ENCODE measurements around the gene RPS6KC1. TPM values are rescaled to one million over a fixed set of nuclear protein-coding genes. Genes with fewer than 3 reads are reported as not detected.
"Not testable (repeated sequence)": the region's sequence is repeated elsewhere in the genome, so short reads cannot be mapped to it uniquely, and the experiment has no call there.

Gene RPS6KC1
- total RNA-seq, 2 experiments from 2014 or later: 5.4 to 6.1 TPM

GRCh38 chr1:213117699-213118180 is 66.7 kb downstream of the RPS6KC1 start:
- H3K9me3 Mint-ChIP-seq; H3K4me1 Mint-ChIP-seq (ENCODE audit: low read depth); H3K27ac Mint-ChIP-seq; DNase-seq; intact Hi-C loops (cut with micrococcal nuclease); H3K36me3 Mint-ChIP-seq (ENCODE audit: low read depth); H3K27me3 Mint-ChIP-seq (ENCODE audit: low read depth); H3K4me3 Mint-ChIP-seq: not testable (repeated sequence)
- CTCF ChIA-PET: interaction anchor here (0.7 kb wide), 1 partner anchor 715 kb away, joined by 3 read pairs; no protein-coding TSS in a partner anchor

GRCh38 chr1:213119794-213120193 is 68.8 kb downstream of the RPS6KC1 start:
- DNase-seq: no peak
- H3K27me3 Mint-ChIP-seq (ENCODE audit: low read depth): no peaks in the 10 kb centered on the region
- intact Hi-C loops (cut with micrococcal nuclease): loop anchor here (5.0 kb wide), 3 partner anchors 123 to 1213 kb away; no protein-coding TSS in a partner anchor
- H3K36me3 Mint-ChIP-seq (ENCODE audit: low read depth): no peaks in the 10 kb centered on the region
- no peaks in the 10 kb centered on the region for H3K9me3 Mint-ChIP-seq
- H3K27ac Mint-ChIP-seq: no peak overlapping the region
- CTCF ChIA-PET: interaction anchor here (0.7 to 3.2 kb wide), 3 partner anchors 9 to 10 kb away, joined by 4 to 12 read pairs (median 7); no protein-coding TSS in a partner anchor
- no peaks in the 10 kb centered on the region for H3K4me1 Mint-ChIP-seq (ENCODE audit: low read depth)
- H3K4me3 Mint-ChIP-seq: no peak overlapping the region

GRCh38 chr1:213120386-213120785 is 69.3 kb downstream of the RPS6KC1 start:
- Mint-ChIP-seq H3K36me3 (ENCODE audit: low read depth) (no peaks in the 10 kb centered on the region), H3K4me3 (no peak overlapping the region), H3K4me1 (ENCODE audit: low read depth) (no peaks in the 10 kb centered on the region), H3K27me3 (ENCODE audit: low read depth) (no peaks in the 10 kb centered on the region), H3K9me3 (no peaks in the 10 kb centered on the region), H3K27ac (no peak overlapping the region)
- intact Hi-C loops (cut with micrococcal nuclease): loop anchor here (5.0 kb wide), 3 partner anchors 122 to 1212 kb away; no protein-coding TSS in a partner anchor
- no peak for DNase-seq
- CTCF ChIA-PET: interaction anchor here (2.7 to 3.2 kb wide), 2 partner anchors 9 kb away, joined by 7 to 12 read pairs; no protein-coding TSS in a partner anchor

GRCh38 chr1:213120961-213121360 is 69.9 kb downstream of the RPS6KC1 start:
- intact Hi-C loops (cut with micrococcal nuclease): loop anchor here (5.0 kb wide), 3 partner anchors 121 to 1211 kb away; no protein-coding TSS in a partner anchor
- Mint-ChIP-seq H3K27ac (no peak overlapping the region), H3K4me3 (no peak overlapping the region), H3K4me1 (ENCODE audit: low read depth) (no peaks in the 10 kb centered on the region), H3K36me3 (ENCODE audit: low read depth) (no peaks in the 10 kb centered on the region), H3K27me3 (ENCODE audit: low read depth) (no peaks in the 10 kb centered on the region), H3K9me3 (no peaks in the 10 kb centered on the region)
- no peak for DNase-seq
- CTCF ChIA-PET: interaction anchor here (0.6 to 3.2 kb wide), 4 partner anchors 9 to 1002 kb away, joined by 3 to 12 read pairs (median 5); no protein-coding TSS in a partner anchor

GRCh38 chr1:213122514-213122929 is 71.5 kb downstream of the RPS6KC1 start:
- no peaks in the 10 kb centered on the region for H3K36me3 Mint-ChIP-seq (ENCODE audit: low read depth)
- DNase-seq: no peak
- intact Hi-C loops (cut with micrococcal nuclease): loop anchor here (5.0 kb wide), 3 partner anchors 120 to 1210 kb away; no protein-coding TSS in a partner anchor
- no peaks in the 10 kb centered on the region for H3K9me3 Mint-ChIP-seq
- no peak overlapping the region for H3K4me3 Mint-ChIP-seq
- CTCF ChIA-PET: interaction anchor here (0.7 to 3.2 kb wide), 6 partner anchors 12 to 123 kb away, joined by 3 to 12 read pairs (median 4); no protein-coding TSS in a partner anchor
- H3K27ac Mint-ChIP-seq: no peak overlapping the region
- no peaks in the 10 kb centered on the region for H3K27me3 Mint-ChIP-seq (ENCODE audit: low read depth)
- no peaks in the 10 kb centered on the region for H3K4me1 Mint-ChIP-seq (ENCODE audit: low read depth)

GRCh38 chr1:213123087-213123486 is 72.0 kb downstream of the RPS6KC1 start:
- Mint-ChIP-seq H3K9me3 (no peaks in the 10 kb centered on the region), H3K36me3 (ENCODE audit: low read depth) (no peaks in the 10 kb centered on the region), H3K27ac (no peak overlapping the region), H3K4me1 (ENCODE audit: low read depth) (no peaks in the 10 kb centered on the region), H3K27me3 (ENCODE audit: low read depth) (no peaks in the 10 kb centered on the region), H3K4me3 (no peak overlapping the region)
- CTCF ChIA-PET: interaction anchor here (0.6 to 2.0 kb wide), 8 partner anchors 10 to 250 kb away, joined by 3 to 8 read pairs (median 4); no protein-coding TSS in a partner anchor
- intact Hi-C loops (cut with micrococcal nuclease): loop anchor here (5.0 kb wide), 3 partner anchors 119 to 1209 kb away; no protein-coding TSS in a partner anchor
- no peak for DNase-seq

- CTCF ChIA-PET: interaction anchor here (0.6 to 2.0 kb wide), 6 partner anchors 10 to 250 kb away, joined by 3 to 8 read pairs (median 4); no protein-coding TSS in a partner anchor
- no peak overlapping the region for H3K27ac Mint-ChIP-seq
- no peak for DNase-seq
- no peak overlapping the region for H3K4me3 Mint-ChIP-seq
- intact Hi-C loops (cut with micrococcal nuclease): loop anchor here (5.0 kb wide), 3 partner anchors 119 to 1209 kb away; no protein-coding TSS in a partner anchor
- H3K36me3 Mint-ChIP-seq (ENCODE audit: low read depth): no peaks in the 10 kb centered on the region
- no peaks in the 10 kb centered on the region for H3K9me3 Mint-ChIP-seq
- no peaks in the 10 kb centered on the region for H3K4me1 Mint-ChIP-seq (ENCODE audit: low read depth)
- H3K27me3 Mint-ChIP-seq (ENCODE audit: low read depth): no peaks in the 10 kb centered on the region
Observed at GRCh38 chr1:213123536-213123935, 72.5 kb downstream of the RPS6KC1 start.

GRCh38 chr1:213124590-213124989 is 73.5 kb downstream of the RPS6KC1 start:
- no peak for DNase-seq
- no peak overlapping the region for H3K4me3 Mint-ChIP-seq
- H3K36me3 Mint-ChIP-seq (ENCODE audit: low read depth): no peaks in the 10 kb centered on the region
- intact Hi-C loops (cut with micrococcal nuclease): loop anchor here (5.0 kb wide), 3 partner anchors 118 to 1208 kb away; no protein-coding TSS in a partner anchor
- CTCF ChIA-PET: interaction anchor here (1.2 to 2.0 kb wide), 3 partner anchors 13 to 249 kb away, joined by 3 to 8 read pairs (median 7); no protein-coding TSS in a partner anchor
- no peaks in the 10 kb centered on the region for H3K27me3 Mint-ChIP-seq (ENCODE audit: low read depth)
- no peak overlapping the region for H3K27ac Mint-ChIP-seq
- H3K4me1 Mint-ChIP-seq (ENCODE audit: low read depth): no peaks in the 10 kb centered on the region
- H3K9me3 Mint-ChIP-seq: no peaks in the 10 kb centered on the region

- CTCF ChIA-PET: no interaction called here
- no peak overlapping the region for H3K27ac Mint-ChIP-seq
Observed at GRCh38 chr1:213125643-213126042, 74.6 kb downstream of the RPS6KC1 start.

GRCh38 chr1:213127074-213127473 is 76.0 kb downstream of the RPS6KC1 start:
- CTCF ChIA-PET: no interaction called here
- no peak overlapping the region for H3K27ac Mint-ChIP-seq
- no peaks in the 10 kb centered on the region for H3K9me3 Mint-ChIP-seq
- no peak for DNase-seq
- H3K4me3 Mint-ChIP-seq: no peak overlapping the region
- H3K36me3 Mint-ChIP-seq (ENCODE audit: low read depth): peaks cover 3% of the 10 kb centered on the region
- intact Hi-C loops (cut with micrococcal nuclease): no loop called here
- H3K27me3 Mint-ChIP-seq (ENCODE audit: low read depth): no peaks in the 10 kb centered on the region
- H3K4me1 Mint-ChIP-seq (ENCODE audit: low read depth): no peaks in the 10 kb centered on the region

More at GRCh38 chr1:213125643-213126042, 74.6 kb downstream of the RPS6KC1 start:
- Mint-ChIP-seq H3K36me3 (ENCODE audit: low read depth) (no peaks in the 10 kb centered on the region), H3K4me3 (no peak overlapping the region), H3K27me3 (ENCODE audit: low read depth) (no peaks in the 10 kb centered on the region), H3K4me1 (ENCODE audit: low read depth) (no peaks in the 10 kb centered on the region), H3K9me3 (no peaks in the 10 kb centered on the region)
- intact Hi-C loops (cut with micrococcal nuclease): no loop called here
- DNase-seq: no peak

GRCh38 chr1:213131851-213132655 is 81.0 kb downstream of the RPS6KC1 start:
- Mint-ChIP-seq H3K4me1 (ENCODE audit: low read depth) (no peaks in the 10 kb centered on the region), H3K27me3 (ENCODE audit: low read depth) (no peaks in the 10 kb centered on the region), H3K36me3 (ENCODE audit: low read depth) (peaks cover 3% of the 10 kb centered on the region), H3K27ac (no peak overlapping the region), H3K4me3 (no peak overlapping the region), H3K9me3 (no peaks in the 10 kb centered on the region)
- DNase-seq: no peak
- CTCF ChIA-PET: no interaction called here
- intact Hi-C loops (cut with micrococcal nuclease): no loop called here

- intact Hi-C loops (cut with micrococcal nuclease): no loop called here
- peaks cover 4% of the 10 kb centered on the region for H3K4me1 Mint-ChIP-seq (ENCODE audit: low read depth)
- CTCF ChIA-PET: interaction anchor here (1.3 kb wide), 1 partner anchor 13 kb away, joined by 5 read pairs; no protein-coding TSS in a partner anchor
Observed at GRCh38 chr1:213135572-213135971, 84.5 kb downstream of the RPS6KC1 start.

More at GRCh38 chr1:213135572-213135971, 84.5 kb downstream of the RPS6KC1 start:
- Mint-ChIP-seq H3K9me3 (peaks cover 9% of the 10 kb centered on the region), H3K27me3 (ENCODE audit: low read depth) (no peaks in the 10 kb centered on the region), H3K36me3 (ENCODE audit: low read depth) (peaks cover 17% of the 10 kb centered on the region), H3K27ac (no peak overlapping the region), H3K4me3 (no peak overlapping the region)
- no peak for DNase-seq
